GM18873 (cell line): ENCODE measurements around the gene GOLGA6L7.
"Not testable (repeated sequence)": the region's sequence is repeated elsewhere in the genome, so short reads cannot be mapped to it uniquely, and the experiment has no call there.

Source experiments
- ATAC-seq: cut with Tn5 transposase; IDR thresholded peaks from one replicate; pipeline ENCODE4 v1.9.1; 2021; ENCODE audit warnings: mild to moderate bottlenecking, moderate library complexity, moderate number of reproducible peaks; ENCODE audit not compliant: unreplicated experiment, low FRiP score

The GOLGA6L7 gene

GRCh38 chr15:28848521-28848920 lies at the start of gene GOLGA6L7:
Gene GOLGA6L7 (minus strand): TSS chr15:28848644. CDS start chr15:28848549, 95 bp downstream.
- ATAC-seq, result not testable (repeated sequence)

GRCh38 chr15:28897861-28898585 lies 49.6 kb upstream of the GOLGA6L7 start:
- ATAC-seq, result no peak

- ATAC-seq, result no peak
These were observed 48.5 kb upstream of the GOLGA6L7 start for GRCh38 chr15:28896951-28897350.

GRCh38 chr15:28895566-28895965 lies 47.1 kb upstream of the GOLGA6L7 start:
- ATAC-seq, result no peak

- ATAC-seq, result no peak
These were observed 46.7 kb upstream of the GOLGA6L7 start for GRCh38 chr15:28895146-28895545.

GRCh38 chr15:28894631-28895030 lies 46.2 kb upstream of the GOLGA6L7 start:
- no peak for ATAC-seq

GRCh38 chr15:28892789-28893610 lies 44.6 kb upstream of the GOLGA6L7 start:
- no peak for ATAC-seq

- no peak for ATAC-seq
These were observed 43.1 kb upstream of the GOLGA6L7 start for GRCh38 chr15:28891588-28891987.

- ATAC-seq, result no peak
These were observed 42.5 kb upstream of the GOLGA6L7 start for GRCh38 chr15:28890711-28891495.

GRCh38 chr15:28890291-28890690 lies 41.8 kb upstream of the GOLGA6L7 start:
- not testable (repeated sequence) for ATAC-seq

GRCh38 chr15:28889871-28890270 lies 41.4 kb upstream of the GOLGA6L7 start:
- ATAC-seq, result not testable (repeated sequence)

- ATAC-seq, result no peak
These were observed 40.9 kb upstream of the GOLGA6L7 start for GRCh38 chr15:28889346-28889745.

GRCh38 chr15:28888900-28889299 lies 40.5 kb upstream of the GOLGA6L7 start:
- no peak for ATAC-seq

- no peak for ATAC-seq
These were observed 40.0 kb upstream of the GOLGA6L7 start for GRCh38 chr15:28888302-28888894.

GRCh38 chr15:28887339-28888174 lies 39.1 kb upstream of the GOLGA6L7 start:
- ATAC-seq, result no peak

- no peak for ATAC-seq
These were observed 38.2 kb upstream of the GOLGA6L7 start for GRCh38 chr15:28886431-28887338.

- no peak for ATAC-seq
These were observed 37.4 kb upstream of the GOLGA6L7 start, which contains the start of gene APBA2 for GRCh38 chr15:28885630-28886430. Gene APBA2 (plus strand): TSS chr15:28885974. CDS start chr15:29053885, 167,911 bp downstream.
